GM20431 (cell line): Measurements from ENCODE around the gene PDGFB.

Experiments
- in situ Hi-C: fragments of 300-500 bp; cut with MseI, MboI; formaldehyde crosslinking; loops from one replicate; pipeline ENCODE4 v1.15.0; 2020; ENCODE audit warnings: low sequenced_read_pairs; ENCODE audit not compliant: unreplicated experiment

PDGFB gene

DNA sequence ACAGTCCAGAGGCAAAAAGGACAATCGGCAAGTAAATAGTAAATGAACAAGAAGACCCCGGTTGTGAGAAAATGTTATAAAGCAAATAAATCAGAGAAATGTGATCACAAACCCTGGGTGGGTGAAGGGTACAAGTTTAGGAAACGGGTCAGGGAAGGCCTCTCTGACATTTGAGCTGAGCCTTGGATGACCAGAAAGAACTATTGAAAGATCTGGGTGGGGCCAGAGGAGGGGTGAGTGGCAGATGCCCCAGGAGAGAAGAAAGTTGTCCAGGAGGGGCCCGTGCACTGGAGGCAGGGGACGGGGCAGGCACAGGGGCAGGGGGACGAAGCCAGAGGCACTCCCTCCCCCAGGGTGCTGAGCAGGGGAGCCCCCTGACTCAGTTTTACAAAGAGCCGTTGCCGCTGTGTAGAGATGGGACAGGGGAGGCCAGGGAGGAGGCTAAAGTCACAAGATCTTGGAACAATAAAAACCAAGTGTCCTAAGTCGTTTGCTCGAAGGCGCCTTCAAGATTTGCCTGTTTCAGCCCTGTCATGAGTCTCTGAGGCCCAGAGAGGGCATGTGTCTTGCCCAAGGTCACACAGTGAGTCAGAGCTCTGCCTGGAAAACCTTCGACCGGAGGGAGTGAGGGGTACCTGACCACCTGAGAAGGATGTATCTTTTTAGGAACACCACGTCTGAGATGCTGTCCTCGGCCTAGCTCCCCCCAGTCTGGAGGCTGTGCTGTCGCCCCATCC, 10.8 kb upstream of the PDGFB start:
- in situ Hi-C loops: no loop called here

DNA sequence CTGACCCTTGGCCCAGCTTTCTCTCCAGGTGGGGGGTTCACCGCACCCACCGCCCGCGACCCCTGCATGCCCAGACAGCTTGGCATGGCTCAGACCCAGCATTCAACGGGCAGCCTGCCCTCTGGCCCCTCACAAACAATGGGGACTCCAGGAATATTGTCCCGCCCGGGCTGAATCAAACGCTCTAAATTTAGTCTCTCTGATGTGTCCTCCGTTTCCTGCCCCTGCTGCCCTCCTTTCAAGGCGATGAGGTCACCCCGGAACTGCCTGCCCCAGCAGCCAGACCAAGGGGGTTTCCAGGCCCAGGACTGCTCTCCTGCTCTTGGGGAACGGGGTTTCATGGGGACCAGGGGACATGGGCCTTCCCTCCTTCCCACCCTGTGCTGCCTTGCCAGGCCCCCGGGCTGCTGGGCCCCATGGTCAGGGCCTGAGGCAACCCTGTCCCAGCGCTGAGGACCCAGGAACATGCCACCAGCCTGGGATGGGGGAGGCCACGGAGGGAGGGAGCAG, 10.1 kb upstream of the PDGFB start:
- in situ Hi-C loops: no loop called here

DNA sequence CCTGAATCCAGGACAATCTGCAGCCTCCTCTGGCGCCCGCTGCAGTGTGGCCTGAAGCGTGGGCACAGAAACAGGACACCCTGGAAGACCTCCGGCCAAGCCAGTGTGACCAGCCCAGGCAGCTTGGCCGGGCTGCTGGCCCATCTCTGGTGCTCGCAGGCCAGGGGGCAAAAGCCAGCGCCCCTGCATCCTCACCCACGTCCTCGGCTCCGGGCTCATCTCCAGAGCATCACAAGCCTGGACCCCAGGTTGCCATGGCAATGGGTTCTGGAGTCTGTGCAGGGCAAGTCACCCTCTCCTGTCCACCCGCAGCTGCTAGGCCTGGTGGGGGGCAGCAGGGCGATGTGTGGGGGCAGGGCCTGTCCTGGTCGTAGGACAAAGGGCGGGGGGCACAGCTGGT, 9.3 kb upstream of the PDGFB start:
- in situ Hi-C loops: no loop called here

DNA sequence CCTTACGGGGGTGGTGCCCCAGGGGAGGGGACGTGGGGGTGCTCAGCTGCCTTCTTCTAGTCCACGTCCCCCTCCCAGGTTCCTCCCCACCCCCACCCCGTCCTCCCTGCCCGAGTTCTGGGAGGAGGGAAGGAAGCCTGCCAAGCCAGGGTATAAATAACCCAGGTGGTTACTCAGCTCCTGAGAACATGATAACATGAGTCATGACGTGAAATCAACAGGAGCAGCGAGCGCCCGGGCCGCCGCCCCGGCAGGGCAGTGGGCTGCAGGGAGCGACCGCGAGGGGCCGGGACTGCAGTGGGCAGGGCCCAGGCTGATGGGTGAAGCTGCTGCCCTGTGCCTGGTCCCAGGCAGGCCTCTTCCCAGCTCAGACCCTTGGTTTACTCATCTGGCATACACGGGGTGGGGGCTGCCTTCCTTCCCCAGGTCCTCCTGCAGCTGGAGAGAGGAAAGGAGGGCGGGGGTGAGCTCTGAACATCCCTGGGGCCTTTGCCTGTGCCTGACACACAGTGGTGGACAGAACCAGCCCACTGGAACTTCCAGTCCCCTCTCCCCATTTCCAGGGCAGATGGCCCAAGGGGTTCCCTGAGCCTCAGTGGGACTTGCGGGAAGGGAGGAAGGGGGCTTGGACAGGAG, 8.8 kb upstream of the PDGFB start:
- in situ Hi-C loops: no loop called here

DNA sequence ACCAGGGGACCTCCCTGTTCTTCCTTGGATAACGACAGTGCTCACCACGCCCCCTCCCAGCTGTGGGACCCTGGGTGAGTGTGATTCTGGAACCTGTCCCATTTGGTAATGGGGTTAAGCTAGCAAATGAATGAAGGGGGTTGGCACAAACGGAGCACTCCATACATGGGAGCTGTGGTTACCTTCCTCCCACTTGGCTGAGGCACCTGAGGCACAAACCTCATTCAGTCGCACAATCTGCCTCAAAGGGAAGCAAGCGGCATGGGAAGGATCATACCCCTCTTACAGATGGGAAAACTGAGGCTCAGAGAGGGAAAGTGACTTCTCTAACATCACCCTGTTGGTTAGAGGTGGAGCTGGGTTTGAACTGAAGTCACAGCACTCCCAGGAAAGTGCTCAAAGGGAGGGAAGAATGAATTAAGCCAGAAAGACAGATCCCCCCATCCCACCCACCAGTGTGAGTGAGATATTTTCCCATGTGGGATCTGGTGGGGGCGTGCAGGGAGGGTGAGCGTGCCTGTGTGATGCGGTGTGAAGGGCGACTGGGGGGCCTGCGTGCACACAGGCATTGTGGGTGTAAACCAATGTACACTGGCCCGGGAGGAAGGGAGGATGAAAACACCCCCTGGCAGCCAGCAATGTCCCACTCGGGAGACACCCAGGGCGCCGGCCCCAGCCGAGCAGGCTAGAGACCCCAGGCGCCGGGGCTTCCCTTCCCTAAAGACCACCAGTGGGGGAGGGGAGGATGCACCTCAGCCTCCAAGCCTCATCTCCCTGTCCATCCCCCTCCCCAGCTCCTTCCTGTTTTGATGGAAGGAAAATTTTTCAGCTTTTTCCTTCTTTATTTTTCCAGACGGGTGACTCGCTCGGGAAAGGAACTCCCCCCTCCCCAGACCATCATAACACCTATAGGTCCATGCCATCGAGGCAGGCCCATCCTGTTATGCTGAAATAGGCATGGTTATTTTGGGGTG, 8.0 kb upstream of the PDGFB start:
- in situ Hi-C loops: no loop called here

DNA sequence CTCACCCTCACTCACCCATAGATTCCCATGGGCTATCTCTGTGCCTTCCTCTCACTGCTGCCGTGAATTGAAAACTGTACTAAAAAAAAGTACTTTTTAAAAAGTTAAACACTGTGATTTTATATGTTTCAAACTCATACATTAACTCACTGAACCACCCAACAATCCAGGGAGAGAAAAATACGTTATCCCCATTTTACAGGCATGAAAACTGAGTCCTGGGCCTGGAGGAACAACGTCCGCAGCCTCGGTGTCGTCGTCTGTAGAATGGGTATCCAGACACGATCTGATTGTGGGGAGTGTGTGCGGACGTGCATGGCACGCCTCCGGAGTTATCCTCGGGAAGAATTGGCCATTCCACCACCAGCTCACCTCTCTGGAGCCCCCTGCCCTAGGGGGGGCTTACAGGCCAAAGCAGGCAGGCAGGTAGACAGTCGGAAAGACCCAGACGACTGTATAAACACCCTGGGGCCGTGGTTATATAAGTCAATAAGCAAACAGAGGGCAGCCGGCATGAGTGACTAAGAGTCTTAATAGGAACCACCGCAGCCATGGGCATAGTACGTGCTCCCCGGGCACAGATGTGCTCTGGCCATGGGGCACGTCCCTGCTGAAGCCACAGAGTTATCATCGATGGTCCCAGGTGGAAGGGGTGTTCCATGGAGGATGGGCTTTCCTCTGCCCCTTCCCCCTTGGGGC, 7.1 kb upstream of the PDGFB start:
- in situ Hi-C loops: no loop called here

DNA sequence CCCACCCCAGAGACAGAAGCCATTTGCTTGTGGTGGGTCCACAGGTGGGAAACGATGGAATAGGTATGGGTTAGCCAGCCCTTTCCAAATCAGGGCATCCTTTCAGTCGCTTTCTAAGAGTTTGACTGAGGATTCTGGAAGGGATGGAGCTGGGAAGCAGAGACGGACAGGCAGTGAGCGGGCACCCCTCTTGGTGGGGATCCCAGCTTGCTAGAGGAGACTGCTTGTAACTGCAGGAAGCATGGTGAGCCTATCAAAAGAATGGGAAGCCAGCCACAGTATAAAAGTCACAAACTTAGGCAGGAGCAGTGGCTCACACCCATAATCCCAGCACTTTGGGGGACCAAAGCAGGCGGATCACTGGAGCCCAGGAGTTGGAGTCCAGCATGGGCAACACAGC, 6.1 kb upstream of the PDGFB start:
- in situ Hi-C loops: no loop called here

DNA sequence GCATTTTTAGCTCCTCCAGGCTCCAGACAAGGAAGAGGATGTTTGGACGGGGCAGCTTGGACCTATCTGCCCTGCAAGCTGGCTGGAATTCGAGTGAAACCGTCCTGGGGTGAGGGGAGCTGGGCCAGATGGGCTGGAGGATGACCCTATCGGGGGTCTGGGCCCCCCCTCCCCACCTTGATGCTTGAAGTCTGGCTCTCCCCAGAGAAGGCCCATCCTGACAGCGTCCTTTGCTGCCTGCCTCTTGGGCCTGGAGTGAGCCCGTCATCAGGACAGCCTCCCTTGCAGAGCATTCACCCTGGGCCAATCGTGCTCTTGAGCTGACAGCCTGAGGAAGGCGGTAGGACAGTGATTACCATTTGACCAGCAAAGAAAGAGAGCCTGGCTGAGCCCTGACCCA, 5.3 kb upstream of the PDGFB start:
- in situ Hi-C loops: no loop called here

DNA sequence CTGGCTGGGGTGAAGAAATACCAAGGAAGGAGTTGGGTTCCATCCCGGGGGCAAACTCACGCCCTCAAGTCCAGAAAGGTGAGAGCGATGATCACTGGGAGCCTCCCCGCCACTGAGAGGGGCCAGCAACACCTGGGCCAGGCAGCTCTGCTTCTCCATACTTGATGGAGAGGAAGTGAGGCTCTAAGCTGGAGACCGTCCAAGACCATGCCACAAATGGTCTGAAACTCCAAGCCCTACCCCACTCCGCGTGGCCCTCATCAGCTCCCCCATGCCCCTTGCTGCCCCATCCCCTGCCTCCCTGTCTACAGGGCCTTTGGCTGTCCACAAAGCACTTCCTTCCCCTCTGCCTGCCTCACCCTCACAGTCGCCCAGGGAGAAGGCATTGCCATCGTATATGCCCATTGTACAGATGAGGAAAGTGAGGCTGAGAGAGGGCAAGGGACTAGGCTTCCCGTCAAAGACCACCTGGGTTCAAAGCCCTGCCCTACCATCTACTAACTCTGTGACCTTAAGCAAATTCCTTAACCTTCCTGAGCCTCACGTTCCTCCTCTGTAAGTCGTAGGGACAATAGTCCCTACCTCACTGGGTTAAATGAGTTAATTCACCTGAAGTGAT, 4.4 kb upstream of the PDGFB start:
- in situ Hi-C loops: no loop called here

DNA sequence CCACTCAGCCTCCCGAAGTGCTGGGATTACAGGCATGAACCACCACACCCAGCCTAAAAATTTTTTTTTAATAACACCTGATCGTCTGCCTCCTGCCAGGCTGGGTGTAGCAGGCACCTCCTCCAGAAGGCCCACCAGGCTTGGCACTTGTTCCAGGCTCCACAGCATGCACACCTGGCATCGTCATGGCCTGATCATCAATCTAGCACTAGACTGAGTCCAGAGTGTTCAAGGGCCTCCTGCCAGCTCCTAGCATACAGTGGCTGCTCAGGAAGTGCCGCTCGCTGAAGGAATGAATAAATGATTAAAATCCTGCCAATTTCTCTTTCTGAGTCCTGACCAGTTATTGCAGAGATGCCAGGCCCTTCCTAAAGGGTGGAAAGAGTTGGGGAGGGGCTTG, 3.5 kb upstream of the PDGFB start:
- in situ Hi-C loops: no loop called here

DNA sequence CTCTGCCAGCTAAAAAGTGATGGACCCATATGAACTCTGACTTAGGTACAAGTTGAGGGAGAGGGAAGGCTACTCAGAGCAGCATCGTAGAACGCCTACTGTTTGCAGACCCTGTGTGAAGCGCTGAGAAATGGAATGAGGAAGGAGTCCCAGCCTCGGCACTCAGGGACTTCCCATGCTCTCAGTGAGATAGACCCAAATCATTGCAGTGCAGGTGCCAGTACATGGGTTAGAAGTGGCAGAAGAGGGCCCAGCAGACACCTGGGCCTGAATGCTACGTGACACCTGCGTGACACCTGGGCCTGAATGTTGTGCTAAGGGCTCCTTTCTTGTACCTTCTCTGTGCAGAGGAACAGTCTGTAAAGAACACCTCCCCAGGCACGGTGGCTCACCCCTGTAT, 2.6 kb upstream of the PDGFB start:
- in situ Hi-C loops: no loop called here

DNA sequence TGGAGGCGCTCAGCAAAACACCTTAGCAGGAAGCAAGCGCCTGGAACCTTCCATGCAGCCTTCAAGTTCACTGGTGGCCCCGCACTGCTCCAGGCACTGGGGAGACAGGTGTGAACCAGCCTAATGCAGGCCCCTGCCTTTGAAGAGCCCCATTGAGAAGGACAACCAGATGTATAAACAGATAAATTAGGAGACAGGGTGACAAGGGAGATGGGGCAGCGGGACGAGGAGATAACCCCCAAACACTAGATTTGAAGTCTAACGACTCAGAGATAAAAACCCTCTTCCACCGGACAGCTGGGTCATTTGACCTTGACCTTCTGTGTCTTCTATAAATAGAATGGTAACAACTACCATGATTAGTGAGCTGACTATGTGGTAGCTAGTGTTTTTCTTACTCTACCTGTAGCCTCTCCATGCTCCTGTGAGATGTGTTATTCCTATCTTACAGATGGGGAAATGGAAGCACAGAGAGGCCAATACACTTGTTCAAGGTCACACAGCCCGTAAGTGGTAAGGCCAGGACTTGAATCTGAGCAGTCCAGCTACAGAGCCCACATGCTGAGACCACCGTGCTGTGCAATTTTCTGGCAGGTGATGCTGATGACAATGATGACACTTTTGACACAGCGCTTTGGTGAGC, 2.0 kb upstream of the PDGFB start:
- in situ Hi-C loops: no loop called here

DNA sequence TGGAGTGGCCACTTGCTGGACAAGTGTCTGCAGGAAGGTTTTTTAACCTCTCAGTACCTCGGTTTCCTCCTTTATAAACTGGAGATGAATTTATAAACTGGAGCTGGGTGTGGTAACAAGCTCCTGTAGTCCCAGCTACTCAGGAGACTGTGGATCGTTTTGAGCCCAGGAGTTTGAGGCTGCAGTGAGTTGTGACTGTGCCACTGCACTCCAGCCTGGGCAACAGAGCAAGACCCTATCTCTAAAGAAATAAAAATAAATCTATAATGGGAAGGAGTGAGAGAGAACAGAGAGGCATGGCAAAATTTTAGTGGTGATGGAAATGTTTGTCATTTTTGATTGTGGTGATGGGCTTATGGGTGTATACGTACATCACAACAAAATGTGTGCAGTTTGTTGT, 1.4 kb upstream of the PDGFB start:
- in situ Hi-C loops: no loop called here

DNA sequence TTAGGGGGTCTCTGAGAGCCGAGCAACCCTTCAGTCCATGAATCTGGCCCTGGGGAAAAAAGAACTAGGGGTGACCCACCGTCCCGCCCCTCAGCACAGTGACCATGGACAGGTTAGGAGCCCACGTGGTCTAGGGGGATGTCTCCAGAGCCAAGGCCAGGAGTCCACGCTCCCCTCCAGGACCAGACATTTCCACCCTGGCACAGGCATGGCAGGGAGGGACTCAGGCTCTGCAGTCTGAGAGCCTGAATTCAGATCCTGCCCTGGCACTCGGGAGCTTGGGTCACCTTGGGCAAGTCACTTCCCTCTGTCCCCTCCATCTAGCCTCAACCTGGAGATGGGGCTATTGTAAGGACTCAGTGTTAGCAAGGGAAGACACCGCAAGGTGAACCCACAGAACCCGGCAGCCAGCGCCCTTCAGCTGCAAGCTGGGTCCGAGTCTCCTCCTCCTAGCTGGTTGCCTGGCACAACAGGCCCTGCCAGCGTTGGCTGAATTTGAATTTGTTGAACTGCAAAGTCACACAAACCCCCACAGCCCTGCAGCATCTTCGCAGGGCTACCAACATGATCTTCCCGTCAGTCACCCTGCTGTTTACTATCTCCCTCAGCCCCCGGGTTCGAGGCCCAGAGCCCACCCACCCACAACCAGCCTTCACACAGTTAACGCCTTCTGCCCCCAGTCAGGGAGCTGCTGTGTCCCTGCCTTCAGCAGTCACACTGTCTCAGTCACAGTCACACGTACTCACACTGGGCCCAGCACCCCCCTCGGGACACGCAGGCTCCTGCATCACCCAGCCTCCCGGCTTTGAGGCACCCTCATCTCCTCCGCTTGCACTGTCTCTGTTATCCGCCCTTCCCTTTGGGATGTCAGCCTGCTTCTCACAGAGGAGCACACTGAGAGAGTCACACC, 603 bp upstream of the PDGFB start:
- in situ Hi-C loops: no loop called here

DNA sequence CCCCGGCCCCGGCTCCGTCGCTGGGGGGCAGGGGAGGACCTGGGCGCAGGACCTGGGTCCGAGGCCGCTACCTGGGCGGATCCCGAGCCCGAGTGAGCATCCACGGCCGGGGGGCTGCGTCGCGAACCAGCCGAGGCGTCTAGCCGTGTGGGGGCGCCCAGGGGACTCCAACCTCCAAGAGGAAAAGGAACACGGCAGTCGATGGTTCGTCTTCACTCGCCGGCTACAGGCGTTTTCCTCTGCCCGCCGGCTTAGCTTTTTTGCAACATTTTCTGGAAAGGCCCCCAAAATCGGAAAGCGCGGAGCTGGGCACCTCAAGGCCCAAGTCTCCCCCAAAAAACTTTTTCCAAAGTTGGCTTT, 666 bp downstream of the PDGFB start:
- in situ Hi-C loops: no loop called here

DNA sequence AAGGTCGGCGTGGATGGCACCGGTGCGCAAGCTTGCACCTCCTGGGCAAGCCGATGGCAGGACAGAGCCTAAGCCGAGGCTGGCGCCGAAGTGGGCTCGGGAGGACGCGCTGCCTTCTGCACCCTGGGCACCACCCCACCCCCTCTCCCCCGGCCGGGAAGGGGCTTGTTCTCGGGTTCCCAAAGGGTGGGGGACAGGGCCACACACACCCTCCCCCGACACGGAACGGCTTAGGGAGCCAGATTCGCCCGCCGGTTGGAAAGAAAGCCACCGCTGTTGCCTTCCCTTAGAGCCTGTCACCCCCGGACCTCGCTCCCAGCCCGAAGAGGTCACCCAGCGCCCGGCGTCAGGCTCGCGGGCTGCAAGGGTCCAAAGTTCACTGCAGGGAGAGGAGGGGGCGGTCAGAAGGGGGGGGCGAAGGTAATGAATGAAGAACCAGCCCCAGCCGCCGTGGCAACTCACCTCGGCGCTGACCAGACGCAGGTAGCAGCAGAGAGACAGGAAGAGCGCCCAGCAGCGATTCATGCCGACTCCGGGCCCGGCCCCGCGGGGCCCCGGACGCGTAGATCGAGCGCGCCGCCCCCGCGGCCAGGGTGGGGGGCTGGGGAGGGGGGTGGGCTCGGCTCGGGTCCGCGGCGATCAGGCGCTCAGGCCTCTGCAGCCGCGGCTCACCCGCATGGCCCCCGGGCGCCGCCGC, 1.2 kb downstream of the PDGFB start:
- in situ Hi-C loops: no loop called here

DNA sequence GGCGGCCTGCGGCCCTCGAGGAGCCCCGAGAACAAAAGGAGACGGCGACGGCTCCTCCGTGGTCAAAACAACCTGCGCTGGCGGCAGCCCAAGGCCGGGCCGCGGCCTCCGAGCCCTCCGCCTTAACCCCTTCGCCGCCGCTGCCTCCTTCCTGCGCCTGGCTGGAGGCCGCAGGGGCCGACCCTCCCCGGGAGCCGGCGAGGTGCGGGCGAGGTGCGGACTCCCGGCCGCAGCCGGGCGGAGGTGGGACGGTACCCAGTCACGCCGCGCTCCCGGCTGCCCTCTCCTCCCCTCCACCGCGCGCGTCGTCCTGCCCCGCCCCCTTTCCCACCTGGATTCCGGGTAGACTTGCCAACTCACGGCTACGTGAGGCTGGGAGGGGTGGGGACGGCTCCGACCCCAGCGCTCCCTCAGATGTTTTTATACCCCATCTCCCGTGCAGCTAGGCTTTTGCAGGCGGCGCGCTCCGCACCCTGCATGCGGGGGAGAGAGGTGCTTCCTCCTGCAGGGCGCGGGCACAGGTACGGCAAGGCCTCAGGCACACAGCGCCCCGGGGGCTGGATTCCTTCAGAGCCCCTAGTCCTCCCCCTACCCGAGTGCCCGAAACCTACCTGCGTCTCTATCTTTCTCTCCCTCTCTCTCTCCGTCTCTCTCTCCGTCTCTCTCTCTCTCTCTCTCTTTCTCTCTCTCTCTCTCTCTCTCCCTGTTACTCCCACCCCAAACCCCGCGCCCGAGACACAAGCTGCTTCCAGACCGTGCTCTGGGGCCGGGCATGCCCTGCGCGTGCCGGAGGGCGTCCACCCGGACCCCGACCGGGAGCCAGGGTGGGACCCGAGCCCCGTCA, 2.0 kb downstream of the PDGFB start:
- in situ Hi-C loops: no loop called here
